Spleen (tissue), 11 donors: Measurements from ENCODE around the gene PLXNC1. TPM values are rescaled to one million over a fixed set of nuclear protein-coding genes. Genes with fewer than 3 reads are reported as not detected.

Source experiments
- DNase-seq: peaks from one replicate; pipeline ENCODE4 v3.0.0-alpha.2; 2020
- H3K27ac ChIP-seq, 8 donors: fragments of 200-600 bp; sonication (generic) in 7 of 8; 1 replicate in 4 of 8; 2 replicates in 4 of 8; pipeline versions ENCODE4 v1.5.0 to v1.8.0; 2016 to 2021; ENCODE audit warnings: inconsistent platforms in 4 of 8, mild to moderate bottlenecking in 4 of 8, moderate library complexity in 1 of 8
- H3K27me3 ChIP-seq, 7 donors: fragments of 200-600 bp; sonication (generic) in 6 of 7; replicated peaks in 1 of 7; 1 replicate in 4 of 7; 2 replicates in 3 of 7; pipeline versions ENCODE4 v1.5.0 to v1.8.0; 2016 to 2021; ENCODE audit warnings: inconsistent platforms in 3 of 7, mild to moderate bottlenecking in 1 of 7
- H3K36me3 ChIP-seq, 6 donors: fragments of 200-600 bp; sonication (generic) in 5 of 6; 1 replicate in 4 of 6; 2 replicates in 2 of 6; pipeline versions ENCODE4 v1.5.0 to v1.8.0; 2016 to 2021; ENCODE audit warnings: inconsistent platforms in 2 of 6
- H3K4me1 ChIP-seq, 6 donors: fragments of 200-600 bp; sonication (generic) in 5 of 6; 1 replicate in 3 of 6; 2 replicates in 3 of 6; pipeline versions ENCODE4 v1.5.0 to v1.8.0; 2016 to 2021; ENCODE audit warnings: inconsistent platforms in 3 of 6
- H3K4me3 ChIP-seq, 8 donors: fragments of 200-600 bp; sonication (generic) in 7 of 8; 1 replicate in 4 of 8; 2 replicates in 4 of 8; pipeline versions ENCODE4 v1.5.0 to v1.8.0; 2016 to 2021; ENCODE audit warnings: inconsistent platforms in 4 of 8, mild to moderate bottlenecking in 4 of 8, moderate library complexity in 2 of 8
- H3K9me3 ChIP-seq, 8 donors: fragments of 200-600 bp; sonication (generic) in 7 of 8; 1 replicate in 4 of 8; 2 replicates in 4 of 8; pipeline versions ENCODE4 v1.5.0 to v1.8.0; 2016 to 2021; ENCODE audit warnings: inconsistent platforms in 4 of 8
- CTCF ChIP-seq, 11 experiments: fragments of 200-600 bp in 7 of 11; fragments of 450-650 bp in 4 of 11; sonication (generic) in 4 of 11; IDR thresholded peaks in 8 of 11; conservative IDR thresholded peaks in 3 of 11; 1 replicate in 7 of 11; 2 replicates in 4 of 11; pipeline versions ENCODE4 v1.4.0 to v1.8.0; 2016 to 2021; ENCODE audit warnings: antibody characterized with exemption in 11 of 11, inconsistent platforms in 4 of 11, mild to moderate bottlenecking in 1 of 11
- POLR2A ChIP-seq, 3 donors: fragments of 450-650 bp; IDR thresholded peaks; one replicate each; pipeline ENCODE4 v1.5.1; 2017; ENCODE audit warnings: antibody characterized with exemption in 3 of 3, mild to moderate bottlenecking in 1 of 3
- POLR2AphosphoS5 ChIP-seq, 3 donors: sonication (generic); formaldehyde crosslinking; IDR thresholded peaks; one replicate each; pipeline ENCODE4 v1.5.1; 2017; ENCODE audit warnings: antibody characterized with exemption in 3 of 3
- WGBS, 5 donors: extraction: QIAGEN DNeasy Blood & Tissue Kit in 3 of 5; methylation state at CpG; one replicate each; pipeline versions ENCODE4 v1.1.5 to v1.1.7; 2013 to 2018; 5-methylcytosine and 5-hydroxymethylcytosine counted together
- intact Hi-C: fragments of 100-400 bp; cut with DNase I; formaldehyde crosslinking; loops from one replicate; pipeline ENCODE4 v1.15.0; 2023; ENCODE audit warnings: low total_unique reads
- polyA plus RNA-seq, 3 donors: library from polyadenylated mRNA; stranded (reverse); fragments of 200-250 nt; gene quantifications; one replicate each; pipeline ENCODE4 v1.2.1, GENCODE V29; 2013
- total RNA-seq, 7 donors: library from RNA; depleted of rRNA in 3 of 7; stranded (reverse); fragments of >200 nt in 3 of 7; fragmentation: NEBNext Ultra II Directional in 4 of 7; extraction: Animal tissue kit (Norgen Biotek cat#: 25700) in 4 of 7; gene quantifications; one replicate each; pipeline versions ENCODE4 v1.1.0 to v1.2.1, GENCODE V29; 2016 to 2021
- donor health status: healthy with polysubstance abuse.
- donor health status: DM: no; HTN: no; CAD: no; lungs with moderate emphysema.
- donor health status: DM: no; HTN: no; CAD: no.
- donor health status: Bipolar disorder and iron deficiency.
- donor health status: healthy.
- donor health status: DM: no; HTN: no; CAD: no.
- donor health status: DM: yes; HTN: yes; CAD: no.

The PLXNC1 gene
- total and polyA plus RNA-seq, 10 donors, result 6.8 to 138 (median 69.7) TPM

GRCh38 chr12:94167756-94168416 lies 19.5 kb downstream of the PLXNC1 start:
- 45 to 58% (median 54%) methylated on average over 9 of the region's 9 CpGs for WGBS, 5 donors

GRCh38 chr12:94169495-94169894 lies 21.1 kb downstream of the PLXNC1 start:
- WGBS, 5 donors, result 58 to 73% (median 68%) methylated on average over 1 of the region's 1 CpG
- no peaks in the 10 kb centered on the region for H3K27me3 ChIP-seq

More at GRCh38 chr12:94167756-94168416, 19.5 kb downstream of the PLXNC1 start:
- DNase-seq, result no peak
- Histone ChIP-seq H3K27me3 (no peaks in the 10 kb centered on the region), H3K36me3 (peaks cover 0 to 36% (median 11%) of the 10 kb centered on the region in 6 donors), H3K27ac (peak overlapping the region in 1 of 8 donors; percentile 15), H3K4me1 (peaks cover 0 to 51% (median 11%) of the 10 kb centered on the region in 6 donors), H3K4me3 (no peak overlapping the region), H3K9me3 (no peaks in the 10 kb centered on the region)
- intact Hi-C loops, result no loop called here
- no peak for TF ChIP-seq POLR2A (IDR thresholded peaks at IDR 0.05)
- no peak for TF ChIP-seq POLR2AphosphoS5 (IDR thresholded peaks at IDR 0.05)
- no peak for TF ChIP-seq CTCF (IDR thresholded peaks at IDR 0.05 in 8 of 11, conservative IDR thresholded peaks at IDR 0.05 in 3 of 11)

GRCh38 chr12:94169966-94170689 lies 21.8 kb downstream of the PLXNC1 start:
- TF ChIP-seq POLR2A (IDR thresholded peaks at IDR 0.05), result no peak
- TF ChIP-seq POLR2AphosphoS5 (IDR thresholded peaks at IDR 0.05), result no peak
- TF ChIP-seq CTCF (IDR thresholded peaks at IDR 0.05 in 8 of 11, conservative IDR thresholded peaks at IDR 0.05 in 3 of 11), result no peak
- H3K4me3 ChIP-seq, result no peak overlapping the region
- 70 to 89% (median 73%) methylated on average over 6 of the region's 6 CpGs for WGBS, 5 donors
- no peaks in the 10 kb centered on the region for H3K9me3 ChIP-seq
- DNase-seq, result no peak
- peaks cover 16 to 69% (median 33%) of the 10 kb centered on the region in 6 donors for H3K4me1 ChIP-seq
- H3K27me3 ChIP-seq, result no peaks in the 10 kb centered on the region
- intact Hi-C loops, result no loop called here
- peaks cover 0 to 36% (median 11%) of the 10 kb centered on the region in 6 donors for H3K36me3 ChIP-seq
- peak overlapping the region in 3 of 8 donors; percentile 10 to 95 (median 92) for H3K27ac ChIP-seq

More at GRCh38 chr12:94169495-94169894, 21.1 kb downstream of the PLXNC1 start:
- no peak for DNase-seq
- intact Hi-C loops, result no loop called here
- H3K4me3 ChIP-seq, result no peak overlapping the region
- H3K27ac ChIP-seq, result peak overlapping the region in 2 of 8 donors; percentile 10 to 95
- TF ChIP-seq POLR2AphosphoS5 (IDR thresholded peaks at IDR 0.05), result no peak
- H3K36me3 ChIP-seq, result peaks cover 0 to 36% (median 11%) of the 10 kb centered on the region in 6 donors
- no peaks in the 10 kb centered on the region for H3K9me3 ChIP-seq
- H3K4me1 ChIP-seq, result peaks cover 10 to 67% (median 27%) of the 10 kb centered on the region in 6 donors

- Histone ChIP-seq H3K9me3 (no peaks in the 10 kb centered on the region), H3K4me3 (no peak overlapping the region), H3K27me3 (no peaks in the 10 kb centered on the region), H3K36me3 (peaks cover 0 to 36% (median 11%) of the 10 kb centered on the region in 6 donors), H3K27ac (peak overlapping the region in 6 of 8 donors; percentile 81 to 95 (median 88)), H3K4me1 (peaks cover 21 to 72% (median 39%) of the 10 kb centered on the region in 6 donors)
- no peak for DNase-seq
- 81 to 96% (median 86%) methylated on average over 14 of the region's 14 CpGs for WGBS, 5 donors
- TF ChIP-seq POLR2AphosphoS5 (IDR thresholded peaks at IDR 0.05) (peak in 1 of 3 donors; percentile 18), POLR2A (IDR thresholded peaks at IDR 0.05) (no peak), CTCF (IDR thresholded peaks at IDR 0.05 in 8 of 11, conservative IDR thresholded peaks at IDR 0.05 in 3 of 11) (no peak)
- intact Hi-C loops, result no loop called here
Observed at GRCh38 chr12:94170690-94171594, 22.6 kb downstream of the PLXNC1 start.
